Immature natural killer cell (primary cell): Measurements from ENCODE around the gene TMSB15B. TPM values are rescaled to one million over a fixed set of nuclear protein-coding genes. Genes with fewer than 3 reads are reported as not detected.
"Not testable (repeated sequence)": the region's sequence is repeated elsewhere in the genome, so short reads cannot be mapped to it uniquely, and the experiment has no call there.

Experiments
- DNase-seq, 3 donors: peaks; one replicate each; pipeline ENCODE4 v3.0.0; 2022; ENCODE audit warnings: mixed read lengths in 1 of 3
- H3K27ac Mint-ChIP-seq, 6 donors: one replicate each; pipeline ENCODE4 v1.8.0; 2020; ENCODE audit warnings: mixed read lengths in 6 of 6, mild to moderate bottlenecking in 5 of 6, inconsistent platforms in 4 of 6, moderate library complexity in 3 of 6
- H3K27me3 Mint-ChIP-seq, 3 donors: one replicate each; pipeline ENCODE4 v1.8.0; 2020 to 2021; ENCODE audit warnings: low read depth in 3 of 3, mild to moderate bottlenecking in 3 of 3, mixed read lengths in 3 of 3, moderate library complexity in 3 of 3, inconsistent platforms in 1 of 3
- H3K36me3 Mint-ChIP-seq, 3 donors: one replicate each; pipeline ENCODE4 v1.8.0; 2020; ENCODE audit warnings: mixed read lengths in 3 of 3, inconsistent platforms in 2 of 3, mild to moderate bottlenecking in 2 of 3
- H3K4me1 Mint-ChIP-seq, 2 donors: one replicate each; pipeline ENCODE4 v1.8.0; 2020; ENCODE audit warnings: inconsistent platforms in 2 of 2, mild to moderate bottlenecking in 2 of 2, mixed read lengths in 2 of 2, moderate library complexity in 1 of 2
- H3K4me3 Mint-ChIP-seq, 5 donors: one replicate each; pipeline ENCODE4 v1.8.0; 2020; ENCODE audit warnings: mild to moderate bottlenecking in 5 of 5, mixed read lengths in 5 of 5, inconsistent platforms in 3 of 5, moderate library complexity in 3 of 5
- H3K9me3 Mint-ChIP-seq, 6 donors: one replicate each; pipeline ENCODE4 v1.8.0; 2020; ENCODE audit warnings: mild to moderate bottlenecking in 6 of 6, mixed read lengths in 6 of 6, inconsistent platforms in 4 of 6, moderate library complexity in 3 of 6
- polyA plus RNA-seq, 3 donors: library from polyadenylated mRNA; unstranded; fragments of 300-500 nt; fragmentation: Illumina TruSeq; gene quantifications; one replicate each; pipeline ENCODE4 v1.2.3, GENCODE V29; 2021

Gene TMSB15B
- 10 to 100 TPM in 2 of 3 donors, 1 to 10 TPM in 1; 6.8 to 12.1 (median 10.7) TPM for polyA plus RNA-seq

DNA sequence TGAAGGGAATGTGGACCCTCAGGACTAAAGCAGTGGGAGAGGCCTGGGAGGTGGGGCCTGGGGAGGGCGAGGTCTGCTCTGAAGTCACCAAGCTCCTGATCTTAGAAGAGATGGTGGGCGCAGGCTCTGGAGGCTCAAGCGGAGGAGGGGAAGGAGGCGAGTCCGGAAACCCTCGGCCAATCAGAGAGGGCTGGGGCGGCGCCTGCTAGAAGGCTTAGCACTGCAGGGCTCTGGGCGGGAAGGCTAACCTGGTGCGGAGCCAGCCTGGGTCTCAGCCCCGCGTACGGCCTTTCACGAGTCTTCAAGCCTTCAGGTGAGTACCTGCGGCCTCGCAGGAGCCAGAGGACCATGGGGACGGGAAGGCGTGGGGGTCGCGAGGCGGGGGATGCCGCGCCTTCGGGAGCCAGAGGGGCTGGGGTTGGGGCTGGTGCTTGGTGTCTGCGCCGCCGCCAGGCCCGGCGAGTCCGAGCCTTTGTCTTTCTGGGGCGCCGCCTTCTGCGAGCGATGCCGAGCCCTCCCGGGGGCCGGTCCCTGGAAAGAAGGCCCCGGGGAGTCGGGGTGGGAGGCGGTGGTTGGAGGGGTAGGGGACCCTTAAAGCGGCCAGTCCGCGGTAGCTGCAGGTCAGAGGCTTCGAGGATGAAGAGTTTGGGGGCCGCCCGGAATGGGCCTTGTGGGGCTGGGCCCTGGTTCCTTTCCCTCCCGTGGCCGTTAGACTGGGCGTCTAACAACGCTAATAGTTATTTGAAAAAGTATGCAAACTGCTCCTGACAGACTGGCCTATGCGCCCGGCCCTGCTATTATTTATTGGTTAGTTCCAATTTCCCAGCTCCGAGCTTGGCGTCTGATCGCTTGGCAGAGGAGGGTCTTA lies at the start of gene TMSB15B:
Gene TMSB15B (plus strand): TSS at position 217 of the 868 bp plus-strand sequence.
- not testable (repeated sequence) for H3K27ac Mint-ChIP-seq, H3K27me3 Mint-ChIP-seq, H3K36me3 Mint-ChIP-seq, DNase-seq, H3K4me3 Mint-ChIP-seq, H3K9me3 Mint-ChIP-seq, H3K4me1 Mint-ChIP-seq

DNA sequence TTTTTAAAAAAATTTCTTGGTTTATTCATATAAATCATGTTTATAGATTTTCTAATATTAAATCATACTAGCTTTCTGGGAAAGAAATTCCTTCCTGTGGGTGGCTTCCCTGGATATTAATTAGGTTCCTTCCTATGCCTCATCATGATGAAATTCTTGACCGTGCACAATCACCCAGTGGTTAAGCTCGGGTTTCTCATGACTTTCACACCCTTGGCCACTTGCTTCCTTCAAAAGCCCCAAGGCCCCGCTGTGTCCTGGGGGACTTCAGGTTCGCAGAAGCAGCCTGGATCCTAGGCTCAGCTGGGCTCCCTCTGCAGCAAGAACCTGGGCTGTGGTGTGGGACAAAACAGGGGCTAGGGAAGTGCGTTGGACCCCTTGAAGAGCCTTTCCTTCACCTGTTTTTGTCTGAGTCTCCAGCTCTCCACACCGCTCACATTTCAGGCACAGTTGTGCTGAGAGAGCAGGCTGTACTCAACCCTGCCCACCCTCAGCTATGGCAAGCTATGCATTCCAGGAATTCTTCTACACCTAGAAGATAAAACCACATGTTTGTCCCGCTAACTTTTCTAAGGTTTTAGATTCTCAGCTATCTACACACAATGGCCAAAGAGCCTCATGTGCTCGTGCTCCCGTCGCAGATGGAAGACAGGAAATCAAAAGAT lies 48.9 kb upstream of the TMSB15B start:
- no peak overlapping the region for H3K27ac Mint-ChIP-seq

DNA sequence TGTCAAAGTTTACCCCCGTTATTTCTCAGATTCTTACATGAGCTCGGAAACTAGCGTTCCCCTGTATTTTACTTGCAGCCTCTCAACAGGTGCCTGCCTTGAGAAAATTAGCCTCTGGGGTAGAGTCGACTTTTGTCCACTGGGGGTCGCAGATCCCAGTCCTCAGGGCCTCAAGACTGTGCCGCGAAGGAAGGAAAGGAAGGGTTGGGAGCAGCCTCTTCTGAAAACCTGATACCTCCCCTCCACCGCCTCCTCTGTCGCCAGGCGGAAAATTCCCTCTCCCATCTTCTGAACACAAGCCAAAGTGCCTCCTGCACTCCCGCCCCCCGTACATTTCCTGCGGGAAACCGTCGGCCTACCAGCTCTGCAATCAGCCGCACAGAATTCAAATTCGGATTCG lies 44.4 kb upstream of the TMSB15B start:
- Mint-ChIP-seq H3K4me3 (peak overlapping the region; percentile 85 to 93 (median 88)), H3K27me3 (peaks cover 0 to 5% (median 0%) of the 10 kb centered on the region in 3 donors), H3K4me1 (peaks cover 31 to 41% of the 10 kb centered on the region in 2 donors), H3K27ac (peak overlapping the region; percentile 80 to 90 (median 84)), H3K9me3 (no peaks in the 10 kb centered on the region), H3K36me3 (peaks cover 0 to 4% (median 0%) of the 10 kb centered on the region in 3 donors)
- DNase-seq, result peak; percentile 27 to 30 (median 30)

More for the DNA sequence above, 48.9 kb upstream of the TMSB15B start:
- peaks cover 0 to 4% (median 0%) of the 10 kb centered on the region in 3 donors for H3K36me3 Mint-ChIP-seq
- no peaks in the 10 kb centered on the region for H3K9me3 Mint-ChIP-seq
- DNase-seq, result no peak
- H3K4me3 Mint-ChIP-seq, result no peak overlapping the region
- peaks cover 10 to 20% of the 10 kb centered on the region in 2 donors for H3K4me1 Mint-ChIP-seq
- peaks cover 0 to 7% (median 2%) of the 10 kb centered on the region in 3 donors for H3K27me3 Mint-ChIP-seq

DNA sequence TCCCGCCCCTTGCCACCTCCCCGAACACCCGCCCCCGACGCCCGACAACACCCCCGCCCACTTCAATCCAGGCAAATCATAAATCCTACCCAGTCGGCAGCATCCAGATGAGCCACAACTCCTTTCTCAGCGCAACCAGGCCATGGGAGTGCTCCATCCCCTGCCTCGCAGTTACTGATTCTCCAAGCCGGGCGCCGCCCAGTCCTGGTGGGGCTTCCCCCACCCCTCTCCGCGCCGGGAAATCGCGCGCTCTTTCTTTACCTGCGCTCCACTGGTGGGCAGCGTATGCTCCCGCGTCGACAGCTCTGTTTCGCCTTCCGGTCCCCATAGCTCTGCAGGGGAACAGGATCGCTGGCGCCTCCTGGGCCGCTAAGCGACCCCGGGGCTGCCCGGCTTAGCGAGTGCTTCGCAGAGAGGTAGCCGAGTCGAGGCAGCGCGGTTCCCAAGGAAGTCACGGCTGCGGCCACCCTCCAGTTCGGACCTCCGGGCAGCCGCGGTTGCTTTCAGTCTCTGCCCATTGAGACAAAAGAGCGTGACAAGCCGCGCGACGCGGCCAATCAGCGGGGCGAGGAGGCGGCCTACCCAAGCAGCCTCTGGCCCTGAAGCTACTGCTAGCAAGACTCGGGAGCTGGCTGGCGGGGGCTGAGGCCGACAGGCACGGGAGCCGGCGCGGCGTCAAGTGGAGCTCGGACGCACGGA lies 43.7 kb upstream of the TMSB15B start:
- Mint-ChIP-seq H3K36me3 (peaks cover 0 to 2% (median 0%) of the 10 kb centered on the region in 3 donors), H3K4me1 (peaks cover 27 to 34% of the 10 kb centered on the region in 2 donors), H3K9me3 (no peaks in the 10 kb centered on the region), H3K27me3 (peaks cover 0 to 5% (median 0%) of the 10 kb centered on the region in 3 donors), H3K4me3 (peak overlapping the region; percentile 85 to 93 (median 88)), H3K27ac (peak overlapping the region; percentile 80 to 90 (median 84))
- peak; percentile 48 to 52 (median 52) for DNase-seq

DNA sequence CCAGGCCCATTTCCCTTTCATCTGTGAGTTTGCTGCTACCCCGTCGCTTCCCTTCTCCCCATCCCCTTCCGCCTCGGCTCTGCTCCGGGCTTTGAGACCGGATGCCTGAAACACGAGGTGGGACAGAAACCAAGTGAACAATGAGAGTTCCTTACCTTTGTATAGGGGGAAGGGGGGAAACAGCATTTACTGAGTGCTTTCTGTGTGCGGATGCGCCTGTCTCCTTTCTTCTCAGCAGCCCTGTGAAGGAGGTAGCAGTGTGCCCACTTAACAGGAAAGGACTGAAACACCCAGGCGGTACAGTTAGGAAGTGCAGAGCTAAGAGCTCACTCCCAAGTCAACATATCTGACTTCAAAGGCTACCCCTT lies 43.2 kb upstream of the TMSB15B start:
- peaks cover 26 to 31% of the 10 kb centered on the region in 2 donors for H3K4me1 Mint-ChIP-seq
- peak overlapping the region; percentile 80 to 90 (median 84) for H3K27ac Mint-ChIP-seq
- no peaks in the 10 kb centered on the region for H3K36me3 Mint-ChIP-seq
- H3K4me3 Mint-ChIP-seq, result peak overlapping the region; percentile 85 to 93 (median 88)
- DNase-seq, result peak in 1 of 3 donors; percentile 30
- peaks cover 0 to 5% (median under 1%) of the 10 kb centered on the region in 3 donors for H3K27me3 Mint-ChIP-seq
- no peaks in the 10 kb centered on the region for H3K9me3 Mint-ChIP-seq

DNA sequence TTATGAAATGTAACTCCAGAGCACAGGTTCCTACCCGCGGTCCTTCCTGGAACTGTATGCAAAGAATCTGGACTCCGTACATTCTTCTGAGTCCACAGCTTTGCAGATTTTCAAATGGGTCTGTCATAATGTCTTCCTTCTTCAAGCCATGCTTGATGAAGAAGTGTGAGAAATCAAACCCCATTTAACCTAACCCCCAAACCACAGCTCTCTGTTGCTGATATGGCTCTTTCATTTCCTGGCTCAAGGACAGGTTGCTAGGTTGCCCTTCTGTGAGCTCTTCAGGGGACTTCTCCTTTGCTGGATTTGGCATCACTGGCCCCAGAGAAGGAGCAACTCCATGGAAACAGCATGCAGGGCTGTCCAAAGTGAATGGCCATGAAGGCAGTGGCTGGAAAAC lies 41.9 kb upstream of the TMSB15B start:
- H3K9me3 Mint-ChIP-seq, H3K36me3 Mint-ChIP-seq, H3K27me3 Mint-ChIP-seq: not testable (repeated sequence)
- Mint-ChIP-seq H3K4me3 (peak overlapping the region; percentile 13 to 55 (median 33)), H3K27ac (peak overlapping the region in 5 of 6 donors; percentile 22 to 80 (median 55)), H3K4me1 (peaks cover 26 to 31% of the 10 kb centered on the region in 2 donors)
- DNase-seq, result peak in 2 of 3 donors; percentile 18 to 26

DNA sequence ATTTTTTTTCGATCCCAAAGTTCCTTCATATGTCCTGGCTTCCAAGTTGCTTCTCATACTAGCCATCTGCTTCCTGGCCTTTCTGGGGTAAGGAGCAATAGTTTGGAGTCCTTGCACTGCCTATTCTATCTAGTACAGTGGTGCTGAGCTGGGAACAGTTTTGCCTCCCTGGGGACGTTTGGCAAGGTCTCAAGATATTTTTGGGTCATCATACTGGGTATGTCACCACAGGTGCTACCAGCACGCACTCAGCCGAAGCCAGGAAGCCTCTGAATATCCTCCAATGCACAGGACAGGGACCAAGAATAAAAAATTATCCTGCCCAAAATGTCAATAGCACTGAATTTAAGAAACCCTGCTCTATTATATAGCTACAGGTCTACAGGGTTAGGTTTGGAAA lies 35.4 kb upstream of the TMSB15B start:
- Mint-ChIP-seq H3K9me3 (no peaks in the 10 kb centered on the region), H3K36me3 (no peaks in the 10 kb centered on the region), H3K4me3 (no peak overlapping the region), H3K4me1 (peaks cover 0 to 2% of the 10 kb centered on the region in 2 donors), H3K27ac (no peak overlapping the region), H3K27me3 (peaks cover 0 to 8% (median 5%) of the 10 kb centered on the region in 3 donors)
- no peak for DNase-seq

DNA sequence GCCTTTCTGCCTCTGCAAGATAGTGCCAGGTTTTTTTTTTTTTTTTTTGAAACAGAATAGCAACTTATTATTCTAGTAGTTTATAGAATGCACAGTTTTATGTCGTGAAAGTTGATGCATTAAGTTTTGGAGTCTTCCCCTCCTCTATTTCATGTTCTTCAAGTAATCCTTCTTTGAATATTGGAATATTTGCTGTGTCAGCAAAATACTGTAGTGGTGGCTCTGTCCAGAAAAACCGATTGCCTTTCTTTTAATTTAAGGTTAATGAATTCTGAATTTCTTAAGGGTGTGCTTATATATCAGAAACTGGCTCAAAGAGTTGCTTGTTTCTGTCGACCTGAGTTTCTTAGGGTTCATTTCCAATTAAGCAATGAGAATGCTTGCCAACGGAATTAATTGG lies 34.8 kb upstream of the TMSB15B start:
- Mint-ChIP-seq H3K4me1 (peaks cover 0 to 1% of the 10 kb centered on the region in 2 donors), H3K27me3 (peaks cover 0 to 8% (median 5%) of the 10 kb centered on the region in 3 donors), H3K27ac (no peak overlapping the region), H3K9me3 (no peaks in the 10 kb centered on the region), H3K36me3 (no peaks in the 10 kb centered on the region), H3K4me3 (no peak overlapping the region)
- no peak for DNase-seq

DNA sequence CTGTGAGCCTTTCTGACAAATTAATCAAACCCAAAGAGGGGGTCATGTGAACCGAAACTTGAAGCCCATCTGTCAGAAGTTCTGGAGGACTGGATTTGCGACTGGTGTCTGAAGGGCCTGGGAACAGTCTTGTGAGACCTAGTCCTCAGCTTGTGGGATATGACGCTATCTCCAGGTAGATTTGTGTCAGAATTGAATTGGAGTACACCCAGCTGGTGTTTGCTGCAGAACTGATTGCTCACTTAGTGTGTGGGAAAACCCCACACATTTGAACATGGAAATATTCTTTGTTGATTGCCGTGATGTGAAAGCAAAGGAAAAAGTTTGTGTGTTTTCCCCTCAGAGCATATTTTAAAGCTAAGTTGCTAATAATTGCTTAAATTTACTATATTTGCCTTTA lies 30.3 kb upstream of the TMSB15B start:
- Mint-ChIP-seq H3K27me3 (peaks cover 0 to 5% (median 2%) of the 10 kb centered on the region in 3 donors), H3K9me3 (no peaks in the 10 kb centered on the region), H3K36me3 (no peaks in the 10 kb centered on the region), H3K27ac (no peak overlapping the region), H3K4me3 (no peak overlapping the region), H3K4me1 (no peaks in the 10 kb centered on the region)
- no peak for DNase-seq

DNA sequence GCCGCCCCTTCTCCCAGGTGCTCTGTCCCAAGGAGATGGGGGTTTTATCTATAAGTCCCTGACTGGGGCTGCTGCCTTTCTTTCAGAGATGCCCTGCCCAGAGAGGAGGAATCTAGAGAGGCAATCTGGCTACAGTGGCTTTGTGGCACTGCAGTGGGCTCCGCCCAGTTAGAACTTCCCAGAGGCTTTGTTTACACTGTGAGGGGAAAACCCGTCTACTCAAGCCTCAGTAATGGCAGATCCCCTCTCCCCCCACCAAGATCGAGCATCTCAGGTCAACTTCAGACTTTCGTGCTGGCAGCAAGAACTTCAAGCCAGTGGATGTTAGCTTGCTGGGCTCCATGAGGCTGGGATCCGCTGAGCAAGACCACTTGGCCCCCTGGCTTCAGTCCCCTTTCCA lies 22.2 kb upstream of the TMSB15B start:
- H3K27ac Mint-ChIP-seq, DNase-seq, H3K36me3 Mint-ChIP-seq, H3K4me1 Mint-ChIP-seq, H3K27me3 Mint-ChIP-seq, H3K9me3 Mint-ChIP-seq, H3K4me3 Mint-ChIP-seq: not testable (repeated sequence)

DNA sequence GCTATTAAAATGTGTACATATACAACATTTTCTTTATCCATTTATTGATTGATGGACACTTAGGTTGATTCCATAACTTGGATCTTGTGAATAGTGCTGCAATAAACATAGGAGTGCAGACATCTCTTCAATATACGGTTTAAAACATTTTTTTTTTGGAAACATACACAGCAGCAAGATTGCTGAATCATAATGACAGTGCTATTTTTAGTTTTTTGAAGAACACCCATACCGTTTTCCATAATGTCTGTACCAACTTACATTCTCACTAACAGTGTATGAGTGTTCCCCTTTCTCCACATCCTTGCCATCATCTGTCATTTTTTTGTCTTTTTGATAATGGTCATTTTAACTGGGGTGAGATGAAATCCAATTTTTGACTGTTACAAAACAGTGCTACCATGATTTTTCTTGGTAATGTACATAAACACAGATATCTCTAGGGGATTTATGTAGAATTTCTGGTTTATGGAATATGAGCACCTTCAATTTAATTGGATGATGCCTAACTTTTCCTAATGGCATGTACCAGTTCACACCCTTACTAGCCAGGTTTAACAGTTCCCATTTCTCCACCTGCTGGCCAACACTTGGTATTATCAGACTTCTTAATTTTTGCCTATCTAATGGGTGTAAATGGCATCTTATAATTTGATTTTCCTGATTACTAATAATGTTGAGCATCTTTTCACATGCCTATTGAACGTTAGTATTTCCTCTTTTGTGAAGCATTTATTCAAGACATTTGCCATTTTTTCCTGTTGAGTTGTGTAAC lies 21.0 kb upstream of the TMSB15B start:
- no peaks in the 10 kb centered on the region for H3K9me3 Mint-ChIP-seq
- no peak overlapping the region for H3K4me3 Mint-ChIP-seq
- peak in 2 of 3 donors; percentile 11 to 23 for DNase-seq
- H3K36me3 Mint-ChIP-seq, result no peaks in the 10 kb centered on the region
- peaks cover 3 to 9% (median 7%) of the 10 kb centered on the region in 3 donors for H3K27me3 Mint-ChIP-seq
- H3K27ac Mint-ChIP-seq, result no peak overlapping the region
- peaks cover 0 to 4% of the 10 kb centered on the region in 2 donors for H3K4me1 Mint-ChIP-seq

DNA sequence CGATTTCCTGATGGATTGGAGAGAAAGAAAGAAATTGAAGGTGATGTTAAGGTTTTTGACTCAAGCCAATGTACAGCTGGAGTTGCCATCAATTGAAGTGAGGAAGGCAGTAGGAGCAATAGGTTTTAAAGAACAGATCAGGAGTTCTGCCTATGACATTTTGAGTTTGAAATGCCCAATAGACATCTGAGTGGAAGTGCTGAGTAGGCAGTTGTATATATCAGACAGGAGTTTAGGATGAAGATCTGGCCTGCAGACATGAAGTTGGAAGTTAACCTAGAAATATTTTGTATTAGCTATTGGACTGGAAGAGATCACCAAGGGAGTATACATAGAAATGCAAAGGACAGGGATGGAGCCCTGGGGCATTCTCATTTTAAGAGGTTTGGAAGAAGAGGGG lies 12.9 kb upstream of the TMSB15B start:
- H3K4me3 Mint-ChIP-seq, result no peak overlapping the region
- H3K27me3 Mint-ChIP-seq, result no peaks in the 10 kb centered on the region
- no peaks in the 10 kb centered on the region for H3K9me3 Mint-ChIP-seq
- no peaks in the 10 kb centered on the region for H3K36me3 Mint-ChIP-seq
- no peak overlapping the region for H3K27ac Mint-ChIP-seq
- H3K4me1 Mint-ChIP-seq, result no peaks in the 10 kb centered on the region
- no peak for DNase-seq

DNA sequence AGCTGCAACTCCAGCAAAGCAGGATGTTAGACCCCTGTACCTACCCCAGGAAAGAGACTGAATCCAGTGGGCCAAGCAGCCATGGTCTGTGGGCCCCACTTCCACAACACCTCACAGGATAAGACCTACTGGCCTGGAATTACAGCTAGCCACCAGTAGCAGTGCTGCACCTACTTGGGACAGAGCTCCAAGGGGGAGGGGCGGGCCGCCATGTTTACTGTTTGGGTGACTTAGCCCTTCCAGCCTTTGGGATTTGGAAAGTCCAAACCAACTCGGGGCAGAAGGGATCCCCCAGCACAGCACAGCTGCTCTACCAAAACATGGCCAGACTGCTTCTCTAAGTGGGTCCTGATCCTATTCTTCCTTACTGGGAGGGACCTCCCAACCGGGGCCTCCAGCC lies 9.1 kb upstream of the TMSB15B start:
- H3K27me3 Mint-ChIP-seq, result peaks cover 0 to 2% (median 1%) of the 10 kb centered on the region in 3 donors
- no peaks in the 10 kb centered on the region for H3K36me3 Mint-ChIP-seq
- peaks cover 0 to 2% (median 0%) of the 10 kb centered on the region in 6 donors for H3K9me3 Mint-ChIP-seq
- H3K27ac Mint-ChIP-seq, result no peak overlapping the region
- no peak overlapping the region for H3K4me3 Mint-ChIP-seq
- DNase-seq, result no peak
- H3K4me1 Mint-ChIP-seq, result no peaks in the 10 kb centered on the region
